Stimulated activated naive CD8-positive, alpha-beta T cell treated with anti-CD3 and anti-CD28 coated beads, Interleukin-15, Interleukin-2, amounts not matched to agents 100 U/mL and 50 U/mL, for 24 hours (primary cell): Measurements from ENCODE around the gene OR8J1.
"Not testable (repeated sequence)": the region's sequence is repeated elsewhere in the genome, so short reads cannot be mapped to it uniquely, and the experiment has no call there.

Experiments used
- ATAC-seq: fragments of 150-1000 bp; cut with Tn5 transposase; one replicate; pipeline ENCODE4 v1.10.0; 2021
- DNase-seq: peaks from one replicate; pipeline ENCODE4 v3.0.0; 2021

Gene OR8J1

DNA sequence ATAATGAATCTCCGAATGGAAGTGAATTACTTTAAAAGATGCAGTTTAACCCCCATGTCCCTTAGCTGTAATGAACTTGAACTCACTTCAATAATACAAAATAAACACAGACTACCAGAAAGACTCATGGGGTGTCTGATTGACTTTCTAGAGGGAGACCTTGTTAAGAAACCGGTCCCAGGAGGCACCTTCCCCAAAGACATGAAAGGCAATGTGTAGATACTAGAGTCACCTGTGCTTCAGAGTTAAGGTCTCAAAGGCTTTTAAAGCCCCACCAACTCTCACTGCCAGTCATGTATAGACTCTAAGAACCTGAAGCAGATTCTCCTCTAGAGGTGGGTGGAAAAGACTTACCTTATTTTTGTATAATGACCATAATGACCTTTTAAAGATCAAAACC lies at the start of gene OR8J1:
OR8J1 (plus strand) TSS at position 301 of the 400 bp plus-strand sequence. CDS start 5,956 bp downstream, outside the sequence.
- DNase-seq (no peak), ATAC-seq (no peak)

DNA sequence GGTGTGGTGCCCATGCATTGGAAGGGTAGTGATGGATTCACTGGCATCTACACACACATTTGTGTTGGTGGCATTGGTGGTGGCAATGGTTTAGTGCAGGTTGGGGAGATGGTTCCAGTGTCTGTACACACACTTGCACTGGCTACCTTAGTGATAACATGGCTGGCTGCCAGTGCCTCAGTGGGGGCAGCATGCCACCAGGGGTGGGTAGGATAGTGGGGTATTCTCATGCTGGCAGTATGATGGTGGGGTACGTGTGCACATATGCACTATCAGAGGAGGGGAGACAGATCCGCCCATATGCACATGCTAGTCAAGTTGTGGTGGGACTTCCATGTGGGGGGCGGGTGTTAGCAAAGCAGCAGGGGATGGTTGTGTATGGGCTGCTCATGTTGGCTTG lies 46.3 kb upstream of the OR8J1 start:
- DNase-seq (no peak), ATAC-seq (no peak)

DNA sequence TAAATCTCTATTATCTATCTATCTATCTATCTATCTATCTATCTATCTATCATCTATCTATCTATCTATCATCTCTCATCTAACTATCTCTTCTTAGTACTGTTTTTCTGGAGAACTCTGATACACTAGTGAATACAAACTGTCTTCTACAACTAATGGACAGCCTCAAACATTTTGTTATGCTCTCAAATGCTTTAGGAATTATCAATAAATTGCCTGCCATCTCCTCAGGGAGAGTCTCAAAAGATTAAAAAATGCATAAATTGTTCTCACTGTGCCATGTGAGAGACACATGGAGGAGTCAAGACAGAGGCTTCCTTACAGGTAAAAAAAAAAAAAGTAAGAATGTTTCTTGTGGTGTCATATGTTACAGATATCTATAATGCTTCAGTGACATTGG lies 39.2 kb upstream of the OR8J1 start, which contains the start of gene OR8K3:
OR8K3 (plus strand) TSS at position 301 of the 400 bp plus-strand sequence. CDS start 3,163 bp downstream, outside the sequence.
- DNase-seq (no peak), ATAC-seq (no peak)

DNA sequence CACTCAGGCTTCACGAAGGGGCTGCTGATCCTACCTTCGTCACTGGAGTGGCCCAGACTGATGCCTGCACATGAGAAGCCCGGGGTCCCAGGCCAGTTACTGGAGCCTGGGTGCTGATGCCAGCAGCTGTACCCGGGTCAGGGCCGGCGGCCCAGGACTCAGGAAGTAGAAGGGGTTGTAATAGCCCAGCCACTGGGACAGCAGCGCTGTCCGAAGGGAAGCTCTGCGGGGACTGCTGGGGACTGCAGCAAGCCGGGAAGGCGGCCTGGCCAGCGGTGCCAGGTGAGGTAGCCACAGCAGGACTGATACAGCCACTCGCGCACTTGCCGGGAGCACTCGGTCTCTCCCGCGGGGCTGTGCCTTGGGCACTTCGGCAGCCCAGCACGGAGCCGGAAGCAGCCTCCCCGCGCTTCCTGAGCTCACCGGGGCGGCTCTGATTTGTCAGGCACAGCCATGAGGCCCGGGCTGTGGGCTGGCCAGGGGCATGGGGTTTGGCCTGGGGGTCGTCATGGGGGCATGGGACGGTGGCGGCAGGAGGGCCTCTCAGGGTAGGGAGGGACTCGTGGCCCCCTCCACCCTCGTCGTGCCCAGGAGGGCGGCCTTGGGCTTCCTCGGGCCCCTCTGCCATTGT lies 22.1 kb upstream of the OR8J1 start:
- DNase-seq (no peak), ATAC-seq (no peak)

- ATAC-seq (no peak), DNase-seq (no peak)
Measured at GRCh38 chr11:56333156-56333555, 20.9 kb upstream of the OR8J1 start.

DNA sequence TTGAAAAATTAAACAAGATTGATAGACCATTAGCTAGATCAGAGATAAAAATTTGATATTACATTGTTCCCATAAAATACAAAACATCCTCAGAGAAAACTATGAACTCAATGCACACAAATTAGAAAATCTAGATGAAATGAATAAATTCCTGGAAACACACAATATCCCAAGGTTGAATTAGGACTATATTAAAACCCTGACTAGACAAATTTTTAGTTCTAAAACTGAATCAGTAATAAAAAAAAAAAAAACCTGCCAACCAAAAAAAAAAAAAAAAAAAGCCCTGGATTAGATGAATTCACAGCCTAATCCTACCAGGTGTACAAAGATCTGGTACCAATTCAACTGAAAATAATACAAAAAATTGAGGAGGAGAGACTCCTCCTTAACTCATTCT lies 13.8 kb upstream of the OR8J1 start:
- no peak for ATAC-seq
- DNase-seq: no peak

DNA sequence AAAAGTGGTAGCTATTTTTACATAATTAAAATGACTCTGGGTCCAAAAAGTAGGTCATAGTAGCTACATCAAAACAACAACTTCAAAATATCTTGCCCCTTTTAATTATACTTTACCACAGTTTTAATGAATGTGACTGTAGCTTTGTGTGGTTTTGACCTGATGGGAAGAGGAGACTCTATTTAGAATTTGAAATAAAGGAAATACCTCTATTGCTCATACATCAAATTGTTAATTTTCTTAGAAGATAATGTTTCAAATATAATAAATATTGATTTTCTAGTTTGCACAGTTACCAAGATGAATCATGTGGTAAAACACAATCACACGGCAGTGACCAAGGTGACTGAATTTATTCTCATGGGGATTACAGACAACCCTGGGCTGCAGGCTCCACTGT lies 8.4 kb upstream of the OR8J1 start, which contains the start of gene OR8K1:
OR8K1 (plus strand) TSS at position 301 of the 400 bp plus-strand sequence; CDS start at position 301, 0 bp downstream.
- ATAC-seq: no peak
- no peak for DNase-seq

DNA sequence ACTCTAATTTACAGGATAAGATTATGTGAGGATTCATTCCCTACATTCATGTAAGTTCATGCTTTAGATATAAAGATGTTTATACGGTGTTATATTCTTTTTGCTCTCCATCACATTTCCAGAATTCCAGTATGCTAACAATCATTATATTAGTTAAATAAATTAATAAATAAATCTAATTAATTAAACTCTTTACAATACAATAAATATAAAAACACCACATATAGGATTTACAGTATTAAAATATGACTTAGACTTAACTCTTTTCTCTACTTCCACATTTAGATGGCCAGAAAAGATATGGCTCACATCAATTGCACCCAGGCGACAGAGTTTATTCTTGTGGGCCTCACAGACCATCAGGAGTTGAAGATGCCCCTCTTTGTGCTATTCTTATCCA lies 21.2 kb downstream of the OR8J1 start, which contains the start of gene OR8U1:
OR8U1 (plus strand) TSS at position 301 of the 400 bp plus-strand sequence; CDS start at position 301, 0 bp downstream.
- ATAC-seq (no peak), DNase-seq (no peak)

DNA sequence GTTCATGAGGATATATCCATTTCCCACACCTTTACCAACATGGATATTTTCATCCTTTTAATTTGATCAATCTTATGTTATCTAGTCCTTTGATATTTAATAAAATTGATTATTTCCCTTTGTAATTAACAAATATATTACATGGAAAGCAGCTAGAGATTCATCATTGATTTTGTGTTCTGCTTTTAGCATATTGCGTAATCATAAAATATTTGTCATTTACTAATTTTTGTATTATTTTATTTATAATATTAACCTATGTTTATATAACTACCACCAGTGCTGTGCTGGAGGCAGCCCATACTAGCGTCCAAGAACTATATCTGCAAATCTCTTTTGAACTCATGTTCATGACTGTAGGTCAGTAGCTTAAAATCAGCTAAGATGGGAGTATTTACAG lies 26.0 kb downstream of the OR8J1 start:
- DNase-seq (no peak), ATAC-seq (no peak)

DNA sequence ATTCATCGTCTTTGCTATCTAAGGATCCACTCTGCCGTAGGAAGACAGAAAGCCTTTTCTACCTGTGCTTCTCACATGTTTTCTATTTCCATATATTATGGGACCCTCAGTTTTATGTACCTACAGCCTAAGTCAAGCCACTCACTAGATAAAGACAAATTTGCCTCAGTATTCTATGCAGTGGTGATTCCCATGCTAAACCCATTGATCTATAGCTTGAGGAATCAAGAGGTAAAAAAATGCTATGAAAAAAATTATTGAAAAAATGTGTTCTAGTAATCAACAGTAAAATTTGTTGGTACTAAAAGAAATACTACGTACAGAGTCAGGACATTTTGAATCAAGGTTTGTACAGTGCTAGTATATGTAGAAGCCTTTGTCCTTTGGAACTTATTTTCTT lies 40.3 kb downstream of the OR8J1 start:
- ATAC-seq (no peak), DNase-seq (no peak)

DNA sequence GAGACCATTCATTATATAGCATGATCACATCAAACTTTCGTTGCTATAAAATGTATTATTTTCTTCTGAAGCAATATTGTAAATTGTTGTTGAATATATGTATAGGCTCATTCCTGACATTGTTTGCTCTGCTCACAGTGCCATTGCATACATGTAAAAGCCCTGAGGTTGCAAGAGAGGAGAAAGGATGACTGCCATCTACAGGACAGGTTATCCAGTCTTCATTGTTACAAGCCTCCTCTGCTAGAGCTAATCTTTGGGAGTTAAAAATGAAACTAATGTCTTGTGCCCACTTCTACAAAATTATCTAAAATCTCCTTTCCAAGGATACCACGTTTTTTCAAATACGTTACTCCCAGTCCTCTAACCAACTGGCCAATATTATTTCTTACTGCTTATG lies 42.0 kb downstream of the OR8J1 start:
- no peak for ATAC-seq
- no peak for DNase-seq

DNA sequence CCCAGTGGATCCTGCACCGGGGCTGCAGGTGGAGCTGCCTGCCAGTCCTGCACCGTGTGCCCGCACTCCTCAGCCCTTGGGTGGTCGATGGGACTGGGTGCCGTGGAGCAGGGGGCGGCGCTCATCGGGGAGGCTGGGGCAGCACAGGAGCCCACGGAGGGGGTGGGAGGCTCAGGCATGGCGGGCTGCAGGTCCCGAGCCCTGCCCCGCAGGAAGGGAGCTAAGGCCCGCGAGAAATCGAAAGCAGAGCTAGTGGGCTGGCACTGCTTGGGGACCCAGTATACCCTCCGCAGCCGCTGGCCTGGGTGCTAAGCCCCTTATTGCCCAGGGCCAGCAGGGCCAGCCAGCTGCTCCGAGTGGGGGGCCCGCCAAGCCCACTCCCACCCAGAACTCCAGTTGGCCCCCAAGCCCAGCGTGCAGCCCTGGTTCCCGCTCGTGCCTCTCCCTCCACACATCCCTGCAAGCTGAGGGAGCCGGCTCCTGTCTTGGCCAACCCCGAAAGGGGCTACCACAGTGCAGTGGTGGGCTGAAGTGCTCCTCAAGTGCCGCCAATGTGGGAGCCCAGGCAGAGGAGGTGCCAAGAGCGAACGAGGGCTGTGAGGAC lies 47.9 kb downstream of the OR8J1 start:
- ATAC-seq, DNase-seq: not testable (repeated sequence)

DNA sequence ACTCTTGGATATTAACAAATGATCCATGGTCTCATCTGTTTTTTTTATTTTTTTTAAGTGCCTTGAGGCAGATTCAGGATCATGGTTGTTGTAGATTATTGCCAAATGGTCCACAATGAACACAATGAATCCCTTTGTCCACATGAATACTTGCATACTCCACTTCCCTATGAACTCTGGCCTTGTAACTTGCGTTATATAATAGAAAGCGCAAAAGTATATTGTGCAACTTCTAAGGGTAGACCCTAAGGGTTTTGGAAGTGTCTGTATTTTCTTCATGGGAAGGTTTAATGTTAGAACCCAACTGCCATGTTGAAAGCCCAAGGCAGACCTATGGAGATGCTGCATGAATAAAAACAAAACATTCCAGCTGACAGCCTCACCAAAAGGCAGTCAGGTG lies 50.3 kb downstream of the OR8J1 start:
- ATAC-seq (no peak), DNase-seq (no peak)

DNA sequence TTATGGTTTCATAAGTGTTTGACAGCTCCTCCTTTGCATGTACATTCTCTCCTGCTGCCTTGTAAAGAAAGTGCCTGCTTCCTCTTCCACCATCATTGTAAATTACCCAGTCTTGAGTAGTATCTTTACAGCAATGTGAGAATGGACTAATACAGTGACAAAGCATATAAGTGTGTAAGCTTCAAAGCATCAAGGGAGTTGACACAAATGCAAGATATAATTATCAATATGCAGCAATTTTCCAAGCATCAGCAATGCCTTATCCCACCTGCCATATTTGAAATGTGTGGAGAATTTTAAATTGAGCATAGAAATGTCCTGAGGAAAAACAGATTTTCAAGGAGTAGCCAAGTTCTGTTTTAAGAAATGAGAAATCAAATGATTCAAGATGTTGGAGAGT lies 56.7 kb downstream of the OR8J1 start:
- ATAC-seq (no peak), DNase-seq (no peak)
